GM20000 (cell line): ENCODE results near the gene MED12L.
"Not testable (repeated sequence)": the region's sequence is repeated elsewhere in the genome, so short reads cannot be mapped to it uniquely, and the experiment has no call there.

Experiments
- DNase-seq: peaks from one replicate; pipeline ENCODE4 v3.0.0; 2012; ENCODE audit warnings: low spot score
- TF ChIP-seq, protein P1 (sequence below): IDR thresholded peaks from 2 replicates; pipeline ENCODE4 v1.5.1; 2012; ENCODE audit warnings: mild to moderate bottlenecking, control low read depth; ENCODE audit errors: extremely low read depth, missing control alignments

The MED12L gene

DNA sequence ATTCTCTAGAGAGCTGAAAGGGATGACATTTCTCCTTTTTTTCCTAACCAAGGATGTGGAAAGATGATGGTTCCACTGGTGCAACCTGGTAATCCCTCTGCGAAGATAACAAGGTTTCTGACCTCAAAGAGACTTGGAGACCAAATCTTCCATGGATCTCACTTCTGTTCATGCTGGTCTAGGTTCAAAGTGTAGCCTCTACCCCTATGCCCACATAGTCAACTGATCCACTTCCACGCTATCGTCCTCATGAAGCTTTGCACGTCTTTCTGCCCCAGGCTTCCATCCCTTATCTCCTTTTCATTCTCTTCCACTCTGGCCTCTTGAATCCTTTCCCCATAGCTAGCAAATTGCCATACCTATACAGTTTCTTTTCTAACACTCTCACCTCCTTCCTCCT is 8.8 kb upstream of the MED12L start:
- DNase-seq = no peak
- TF ChIP-seq, protein P1, sequence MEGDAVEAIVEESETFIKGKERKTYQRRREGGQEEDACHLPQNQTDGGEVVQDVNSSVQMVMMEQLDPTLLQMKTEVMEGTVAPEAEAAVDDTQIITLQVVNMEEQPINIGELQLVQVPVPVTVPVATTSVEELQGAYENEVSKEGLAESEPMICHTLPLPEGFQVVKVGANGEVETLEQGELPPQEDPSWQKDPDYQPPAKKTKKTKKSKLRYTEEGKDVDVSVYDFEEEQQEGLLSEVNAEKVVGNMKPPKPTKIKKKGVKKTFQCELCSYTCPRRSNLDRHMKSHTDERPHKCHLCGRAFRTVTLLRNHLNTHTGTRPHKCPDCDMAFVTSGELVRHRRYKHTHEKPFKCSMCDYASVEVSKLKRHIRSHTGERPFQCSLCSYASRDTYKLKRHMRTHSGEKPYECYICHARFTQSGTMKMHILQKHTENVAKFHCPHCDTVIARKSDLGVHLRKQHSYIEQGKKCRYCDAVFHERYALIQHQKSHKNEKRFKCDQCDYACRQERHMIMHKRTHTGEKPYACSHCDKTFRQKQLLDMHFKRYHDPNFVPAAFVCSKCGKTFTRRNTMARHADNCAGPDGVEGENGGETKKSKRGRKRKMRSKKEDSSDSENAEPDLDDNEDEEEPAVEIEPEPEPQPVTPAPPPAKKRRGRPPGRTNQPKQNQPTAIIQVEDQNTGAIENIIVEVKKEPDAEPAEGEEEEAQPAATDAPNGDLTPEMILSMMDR = no peak

DNA sequence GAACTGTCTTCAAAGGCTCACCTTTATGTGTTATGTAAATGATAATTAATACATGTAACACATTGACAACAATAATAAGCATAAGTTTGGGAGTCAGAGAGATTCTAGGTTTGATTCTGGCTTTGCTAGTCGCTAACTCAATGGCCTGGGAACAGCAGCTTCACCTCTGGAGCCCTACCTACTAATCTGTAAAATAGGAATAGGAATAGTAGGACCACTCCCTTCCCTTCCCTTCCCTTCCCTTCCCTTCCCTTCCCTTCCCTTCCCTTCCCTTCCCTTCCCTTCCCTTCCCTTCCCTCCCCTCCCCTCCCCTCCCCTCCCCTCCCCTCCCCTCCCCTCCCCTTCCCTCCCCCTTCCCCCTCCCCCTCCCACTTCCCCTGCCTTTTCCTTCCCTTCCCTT is 4.4 kb upstream of the MED12L start:
- not testable (repeated sequence) for DNase-seq

DNA sequence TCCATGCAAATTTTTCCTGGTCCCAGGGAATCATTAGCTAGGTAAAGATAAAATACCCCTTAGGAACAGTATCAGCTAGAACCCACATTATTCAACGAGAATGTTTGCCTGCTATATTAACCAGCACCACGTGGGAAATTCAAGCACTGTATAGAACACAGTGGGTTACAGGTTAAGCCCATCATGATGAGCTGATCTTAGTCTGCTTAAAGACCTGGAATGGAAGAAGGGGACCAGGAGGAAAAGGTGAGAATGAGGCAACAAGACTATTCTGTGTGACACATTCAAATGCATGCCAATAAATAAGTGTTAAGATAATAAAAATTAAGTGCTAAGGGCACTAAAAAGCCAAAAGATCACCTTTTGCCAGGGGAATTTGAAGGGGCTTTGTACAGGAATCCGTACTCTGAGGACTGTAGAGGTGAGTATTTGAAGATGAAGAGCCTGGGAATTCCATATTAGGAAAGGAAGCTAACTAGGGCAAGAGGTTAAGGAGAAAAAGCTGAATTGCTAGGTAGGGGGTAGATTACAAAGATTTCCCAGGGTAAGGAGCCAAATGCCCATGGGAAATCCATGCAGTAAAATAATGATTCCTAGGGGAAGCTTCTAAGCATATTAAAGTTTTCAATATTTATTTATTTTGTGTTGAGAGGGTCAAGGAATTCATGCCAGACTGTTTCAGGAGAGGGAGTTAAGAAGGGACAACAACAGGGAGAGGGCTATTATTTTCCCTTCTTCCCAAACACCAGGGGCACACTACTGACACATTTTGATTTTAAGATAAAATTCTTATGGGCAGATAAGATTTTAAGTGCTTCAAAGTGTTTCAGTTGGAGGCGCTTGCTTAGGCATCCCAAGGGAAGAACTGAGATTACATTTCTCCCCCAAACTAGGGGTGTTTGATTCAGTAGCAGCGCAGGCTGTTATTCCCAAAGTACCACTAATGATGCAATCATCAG is 2.3 kb upstream of the MED12L start:
- DNase-seq = no peak

GRCh38 chr3:151084893-151085226 is 604 bp upstream of the MED12L start:
- TF ChIP-seq, protein P1 = no peak
- no peak for DNase-seq

More for the DNA sequence above, 2.3 kb upstream of the MED12L start:
- TF ChIP-seq, protein P1 = no peak

DNA sequence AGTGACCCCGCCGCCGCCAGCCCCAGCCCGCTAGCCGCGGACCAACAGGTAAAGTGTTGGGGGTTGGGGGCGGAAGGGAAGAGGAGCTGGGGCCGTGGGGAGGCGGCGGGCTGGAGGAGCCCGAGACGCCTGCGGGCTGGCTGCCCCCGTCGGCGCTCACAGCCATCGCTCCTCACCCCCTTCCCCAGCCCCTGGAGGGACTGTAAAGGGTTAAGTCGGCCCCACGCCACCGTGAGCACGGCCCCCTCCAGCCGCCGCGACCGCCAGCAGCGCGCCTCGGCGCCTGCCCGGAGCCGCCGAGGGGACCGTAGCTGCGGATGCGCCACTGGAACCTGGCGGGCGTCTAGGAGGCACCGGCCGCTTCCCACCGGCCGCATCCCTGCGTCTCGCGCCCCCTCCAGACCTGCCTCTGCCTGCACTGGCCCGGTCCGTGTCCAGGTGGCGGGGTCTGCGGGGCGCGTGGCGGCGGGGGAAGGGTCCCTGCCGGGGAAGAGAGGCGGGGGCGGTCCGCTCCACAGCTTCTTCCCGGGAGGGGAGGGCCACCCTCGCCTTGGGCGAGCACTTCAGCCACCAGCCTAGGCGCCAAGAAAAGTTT is 522 bp downstream of the MED12L start:
- peak; percentile 68 for DNase-seq
- TF ChIP-seq, protein P1 = no peak

GRCh38 chr3:151086484-151087456 is 1.3 kb downstream of the MED12L start:
- peak; percentile 87 for DNase-seq
- TF ChIP-seq, protein P1 = no peak

DNA sequence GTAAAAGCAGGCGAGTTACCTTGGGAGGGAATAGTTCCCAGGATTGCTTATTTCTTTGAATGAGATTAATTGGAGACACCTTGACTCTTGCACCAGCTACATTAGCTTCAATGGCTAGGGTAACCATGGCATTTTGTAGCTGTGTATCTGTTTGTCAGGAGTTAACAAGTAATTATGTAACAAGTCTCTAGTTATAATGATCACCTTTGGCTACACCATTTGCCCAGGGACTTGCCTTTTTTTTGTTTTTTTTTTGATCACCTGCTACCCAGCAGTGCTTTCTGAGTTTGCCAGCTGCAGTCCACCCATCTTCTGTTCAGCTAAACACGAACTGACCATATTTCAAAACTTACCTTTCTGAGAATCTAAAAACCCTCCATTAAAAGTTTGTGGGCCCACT is 2.2 kb downstream of the MED12L start:
- no peak for DNase-seq
- TF ChIP-seq, protein P1 = no peak
